Measurements from ENCODE around the gene SERTAD3.
"Not testable (repeated sequence)": the region's sequence is repeated elsewhere in the genome, so short reads cannot be mapped to it uniquely, and the experiment has no call there.

SERTAD3 gene

GRCh38 chr19:40466985-40467734 is 23.0 kb upstream of the SERTAD3 start, which contains the start of gene SPTBN4:
Gene SPTBN4, plus strand, starts transcription at chr19:40467001. Its CDS starts 5,621 bp downstream, at chr19:40472622.
- H3K36me3 ChIP-seq (ENCODE audit: control insufficient read depth, insufficient read depth, low read length) = no peaks in the 10 kb centered on the region
- peaks cover 32% of the 10 kb centered on the region for H3K27me3 ChIP-seq (ENCODE audit: control insufficient read depth, insufficient read depth, low read length)
- no peak within 1 kb of the TSS for H3K9ac ChIP-seq (ENCODE audit: low read length)
- H3K27ac ChIP-seq (ENCODE audit: low read depth, low read length) = no peak within 1 kb of the TSS
- no peaks in the 10 kb centered on the region for H3K9me3 ChIP-seq (ENCODE audit: control insufficient read depth, insufficient read depth, low read depth, low read length)
- H3K4me3 ChIP-seq (ENCODE audit: low read depth, low read length) = peak within 1 kb of the TSS; percentile 97
- peaks cover 17% of the 10 kb centered on the region for H3K4me1 ChIP-seq (ENCODE audit: control insufficient read depth, insufficient read depth, low read length)

GRCh38 chr19:40466219-40466984 is 22.3 kb upstream of the SERTAD3 start:
- no peaks in the 10 kb centered on the region for H3K36me3 ChIP-seq (ENCODE audit: control insufficient read depth, insufficient read depth, low read length)
- H3K9ac ChIP-seq (ENCODE audit: low read length) = no peak overlapping the region
- H3K4me3 ChIP-seq (ENCODE audit: low read depth, low read length) = peak overlapping the region; percentile 97
- peaks cover 17% of the 10 kb centered on the region for H3K4me1 ChIP-seq (ENCODE audit: control insufficient read depth, insufficient read depth, low read length)
- H3K9me3 ChIP-seq (ENCODE audit: control insufficient read depth, insufficient read depth, low read depth, low read length) = no peaks in the 10 kb centered on the region
- peaks cover 32% of the 10 kb centered on the region for H3K27me3 ChIP-seq (ENCODE audit: control insufficient read depth, insufficient read depth, low read length)
- H3K27ac ChIP-seq (ENCODE audit: low read depth, low read length) = no peak overlapping the region

- H3K36me3 ChIP-seq (ENCODE audit: control insufficient read depth, insufficient read depth, low read length) = no peaks in the 10 kb centered on the region
- peak within 1 kb of the TSS; percentile 97 for H3K4me3 ChIP-seq (ENCODE audit: low read depth, low read length)
- H3K9me3 ChIP-seq (ENCODE audit: control insufficient read depth, insufficient read depth, low read depth, low read length) = no peaks in the 10 kb centered on the region
- peak within 1 kb of the TSS; percentile 63 for H3K9ac ChIP-seq (ENCODE audit: low read length)
- peaks cover 17% of the 10 kb centered on the region for H3K4me1 ChIP-seq (ENCODE audit: control insufficient read depth, insufficient read depth, low read length)
- peak within 1 kb of the TSS; percentile 56; the same call in 1 of the 2 replicates for H3K27ac ChIP-seq (ENCODE audit: low read depth, low read length)
- H3K27me3 ChIP-seq (ENCODE audit: control insufficient read depth, insufficient read depth, low read length) = peaks cover 32% of the 10 kb centered on the region
Observed at GRCh38 chr19:40465557-40466218, 21.6 kb upstream of the SERTAD3 start, which contains the start of gene BLVRB. Gene BLVRB, minus strand, starts transcription at chr19:40465745. Its CDS starts 57 bp downstream, at chr19:40465688.

- H3K9ac ChIP-seq (ENCODE audit: low read length) = peak overlapping the region; percentile 63
- peak overlapping the region; percentile 56; the same call in 1 of the 2 replicates for H3K27ac ChIP-seq (ENCODE audit: low read depth, low read length)
- peak overlapping the region; percentile 97 for H3K4me3 ChIP-seq (ENCODE audit: low read depth, low read length)
- peaks cover 32% of the 10 kb centered on the region for H3K27me3 ChIP-seq (ENCODE audit: control insufficient read depth, insufficient read depth, low read length)
- no peaks in the 10 kb centered on the region for H3K36me3 ChIP-seq (ENCODE audit: control insufficient read depth, insufficient read depth, low read length)
- no peaks in the 10 kb centered on the region for H3K9me3 ChIP-seq (ENCODE audit: control insufficient read depth, insufficient read depth, low read depth, low read length)
- H3K4me1 ChIP-seq (ENCODE audit: control insufficient read depth, insufficient read depth, low read length) = peaks cover 17% of the 10 kb centered on the region
Observed at GRCh38 chr19:40465025-40465556, 21.0 kb upstream of the SERTAD3 start.

DNA sequence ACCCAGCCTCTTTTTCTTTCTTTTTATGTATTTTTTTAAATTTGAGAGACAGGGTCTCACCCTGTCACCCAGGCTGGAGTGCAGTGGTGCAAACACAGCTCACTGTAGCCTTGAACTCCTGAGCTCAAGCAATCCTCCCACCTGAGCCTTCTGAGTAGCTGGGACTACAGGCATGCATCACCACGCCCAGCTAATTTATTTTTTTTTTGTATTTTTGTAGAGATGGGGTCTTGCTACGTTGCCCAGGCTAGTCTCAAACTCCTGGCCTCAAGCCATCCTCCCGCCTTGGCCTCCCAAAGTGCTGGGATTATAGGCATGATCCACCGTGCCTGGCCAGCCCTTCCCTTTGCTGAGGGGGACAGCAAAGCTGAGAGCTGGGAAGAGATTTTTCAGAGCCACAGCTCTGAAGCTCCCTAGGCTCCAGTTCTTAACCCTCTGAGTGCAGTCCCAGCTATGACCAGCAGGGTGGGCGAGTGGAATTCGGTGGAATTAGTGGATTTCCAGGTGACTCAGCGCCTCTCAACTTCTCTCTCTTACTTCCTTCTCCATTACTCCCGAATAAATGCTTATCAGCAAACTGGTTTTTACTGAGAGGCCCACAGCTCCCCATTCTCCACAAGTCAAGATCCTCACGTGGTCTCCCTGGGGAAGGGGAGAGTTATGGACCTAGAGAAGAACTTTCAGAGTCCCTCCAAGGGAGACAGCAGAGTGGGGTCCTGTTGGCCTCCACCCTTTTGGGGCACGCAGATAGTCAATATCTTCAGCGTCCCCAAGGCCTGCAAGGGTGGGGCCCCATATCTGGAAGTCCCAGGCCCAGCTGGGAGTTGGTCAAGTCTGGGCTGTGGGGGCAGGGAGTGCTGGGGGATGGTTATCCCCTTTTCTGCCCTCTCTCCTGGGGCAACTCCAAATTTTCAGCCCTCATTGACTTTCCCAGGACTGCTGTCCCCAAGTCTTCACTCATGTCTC is 20.2 kb upstream of the SERTAD3 start:
- no peak overlapping the region for H3K9ac ChIP-seq (ENCODE audit: low read length)
- H3K27ac ChIP-seq (ENCODE audit: low read depth, low read length) = no peak overlapping the region
- H3K27me3 ChIP-seq (ENCODE audit: control insufficient read depth, insufficient read depth, low read length) = peaks cover 32% of the 10 kb centered on the region
- H3K4me1 ChIP-seq (ENCODE audit: control insufficient read depth, insufficient read depth, low read length) = peaks cover 17% of the 10 kb centered on the region
- H3K36me3 ChIP-seq (ENCODE audit: control insufficient read depth, insufficient read depth, low read length) = no peaks in the 10 kb centered on the region
- H3K4me3 ChIP-seq (ENCODE audit: low read depth, low read length) = peak overlapping the region; percentile 97
- H3K9me3 ChIP-seq (ENCODE audit: control insufficient read depth, insufficient read depth, low read depth, low read length) = no peaks in the 10 kb centered on the region

DNA sequence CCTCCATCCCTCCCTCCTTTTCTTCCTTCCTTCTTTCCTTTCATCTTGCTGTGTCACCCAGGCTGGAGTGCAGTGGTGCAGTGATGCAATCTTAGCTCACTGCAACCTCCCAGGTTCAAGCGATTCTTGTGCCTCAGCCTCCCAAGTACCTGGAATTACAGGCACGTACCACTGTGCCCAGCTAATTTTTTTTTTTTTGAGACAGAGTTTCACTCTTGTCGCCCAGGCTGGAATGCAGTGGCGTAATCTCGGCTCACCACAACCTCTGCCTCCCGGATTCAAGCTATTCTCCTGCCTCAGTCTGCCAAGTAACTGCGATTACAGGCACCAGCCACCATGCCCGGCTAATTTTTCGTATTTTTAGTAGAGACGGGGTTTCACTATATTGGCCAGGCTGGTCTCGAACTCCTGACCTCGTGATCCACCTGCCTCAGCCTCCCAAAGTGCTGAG is 19.5 kb upstream of the SERTAD3 start:
- H3K9ac ChIP-seq (ENCODE audit: low read length); H3K4me3 ChIP-seq (ENCODE audit: low read depth, low read length); H3K27ac ChIP-seq (ENCODE audit: low read depth, low read length); H3K9me3 ChIP-seq (ENCODE audit: control insufficient read depth, insufficient read depth, low read depth, low read length); H3K36me3 ChIP-seq (ENCODE audit: control insufficient read depth, insufficient read depth, low read length): not testable (repeated sequence)
- Histone ChIP-seq H3K27me3 (ENCODE audit: control insufficient read depth, insufficient read depth, low read length) (peaks cover 27% of the 10 kb centered on the region), H3K4me1 (ENCODE audit: control insufficient read depth, insufficient read depth, low read length) (peaks cover 17% of the 10 kb centered on the region)

GRCh38 chr19:40461669-40462221 is 17.6 kb upstream of the SERTAD3 start:
- Histone ChIP-seq H3K27me3 (ENCODE audit: control insufficient read depth, insufficient read depth, low read length) (peaks cover 9% of the 10 kb centered on the region), H3K9me3 (ENCODE audit: control insufficient read depth, insufficient read depth, low read depth, low read length) (no peaks in the 10 kb centered on the region), H3K4me1 (ENCODE audit: control insufficient read depth, insufficient read depth, low read length) (peaks cover 16% of the 10 kb centered on the region), H3K9ac (ENCODE audit: low read length) (no peak overlapping the region), H3K27ac (ENCODE audit: low read depth, low read length) (no peak overlapping the region), H3K36me3 (ENCODE audit: control insufficient read depth, insufficient read depth, low read length) (peaks cover 3% of the 10 kb centered on the region; the same call in 1 of the 2 replicates), H3K4me3 (ENCODE audit: low read depth, low read length) (no peak overlapping the region)

- Histone ChIP-seq H3K27me3 (ENCODE audit: control insufficient read depth, insufficient read depth, low read length) (no peaks in the 10 kb centered on the region), H3K9me3 (ENCODE audit: control insufficient read depth, insufficient read depth, low read depth, low read length) (no peaks in the 10 kb centered on the region), H3K36me3 (ENCODE audit: control insufficient read depth, insufficient read depth, low read length) (peaks cover 3% of the 10 kb centered on the region; the same call in 1 of the 2 replicates), H3K4me1 (ENCODE audit: control insufficient read depth, insufficient read depth, low read length) (peaks cover 8% of the 10 kb centered on the region), H3K4me3 (ENCODE audit: low read depth, low read length) (no peak overlapping the region), H3K27ac (ENCODE audit: low read depth, low read length) (no peak overlapping the region), H3K9ac (ENCODE audit: low read length) (no peak overlapping the region)
Observed at GRCh38 chr19:40460185-40460584, 16.1 kb upstream of the SERTAD3 start.

DNA sequence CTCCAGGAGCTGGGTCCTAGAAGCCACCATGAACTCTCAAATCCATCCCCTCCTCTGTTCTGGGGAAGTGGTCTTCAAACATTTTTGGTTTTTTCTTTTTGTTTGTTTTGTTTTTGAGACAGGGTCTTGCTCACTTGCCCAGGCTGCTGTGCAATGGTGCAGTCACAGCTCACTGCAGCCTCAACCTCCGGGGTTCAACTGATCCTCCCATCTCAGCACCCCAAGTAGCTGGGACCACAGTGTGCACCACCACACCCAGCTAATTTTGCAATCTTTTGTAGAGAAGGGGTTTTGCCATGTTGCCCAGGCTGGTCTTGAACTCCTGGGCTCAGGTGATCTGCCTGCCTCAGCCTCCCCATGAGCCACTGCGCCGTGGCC is 14.5 kb upstream of the SERTAD3 start:
- H3K9me3 ChIP-seq (ENCODE audit: control insufficient read depth, insufficient read depth, low read depth, low read length) = no peaks in the 10 kb centered on the region
- H3K4me1 ChIP-seq (ENCODE audit: control insufficient read depth, insufficient read depth, low read length) = no peaks in the 10 kb centered on the region
- H3K36me3 ChIP-seq (ENCODE audit: control insufficient read depth, insufficient read depth, low read length) = peaks cover 3% of the 10 kb centered on the region; the same call in 1 of the 2 replicates
- no peak overlapping the region for H3K27ac ChIP-seq (ENCODE audit: low read depth, low read length)
- H3K4me3 ChIP-seq (ENCODE audit: low read depth, low read length) = no peak overlapping the region
- H3K9ac ChIP-seq (ENCODE audit: low read length) = no peak overlapping the region
- H3K27me3 ChIP-seq (ENCODE audit: control insufficient read depth, insufficient read depth, low read length) = no peaks in the 10 kb centered on the region
